ENCODE measurements around the gene RPS6KA4. TPM values are rescaled to one million over a fixed set of nuclear protein-coding genes. Genes with fewer than 3 reads are reported as not detected.

The RPS6KA4 gene
- polyA plus RNA-seq, 1 donor from 2014 or later: 24.6 TPM

- Histone ChIP-seq H3K27me3 (ENCODE audit: insufficient read depth, low read depth, low read length) (no peaks in the 10 kb centered on the region), H3K36me3 (ENCODE audit: insufficient read depth, low read length) (no peaks in the 10 kb centered on the region), H3F3A (ENCODE audit: insufficient read depth, low read length, poor library complexity, severe bottlenecking) (no peaks in the 10 kb centered on the region), H3K9ac (ENCODE audit: low read length) (no peak overlapping the region), H3K9me3 (ENCODE audit: low read length) (no peaks in the 10 kb centered on the region), H2AFZ (ENCODE audit: low read depth, low read length) (no peak overlapping the region), H4K20me1 (ENCODE audit: insufficient read depth) (no peaks in the 10 kb centered on the region), H3K79me2 (replicated peaks; ENCODE audit: insufficient read depth, low read length) (no peaks in the 10 kb centered on the region), H3K4me3 (ENCODE audit: low read length) (no peak overlapping the region), H3K9me2 (ENCODE audit: insufficient read depth, low read length) (no peaks in the 10 kb centered on the region), H3K27ac (ENCODE audit: low read length) (no peak overlapping the region), H3K4me2 (ENCODE audit: low read length) (no peak overlapping the region)
- TF ChIP-seq TAF1 (IDR thresholded peaks at IDR 0.05; ENCODE audit: low read depth) (no peak), MXI1 (conservative IDR thresholded peaks at IDR 0.05; ENCODE audit: poor library complexity, severe bottlenecking) (no peak), RAD21 (conservative IDR thresholded peaks at IDR 0.05) (no peak), POLR2AphosphoS5 (IDR thresholded peaks at IDR 0.05) (no peak), SMC3 (conservative IDR thresholded peaks at IDR 0.05; ENCODE audit: poor library complexity) (no peak), EP300 (conservative IDR thresholded peaks at IDR 0.05; ENCODE audit: poor library complexity, severe bottlenecking) (no peak), EZH2 (IDR thresholded peaks at IDR 0.05; ENCODE audit: borderline replicate concordance, insufficient read depth, low read length, poor library complexity, severe bottlenecking) (no peak)
- TF ChIP-seq, protein P1, sequence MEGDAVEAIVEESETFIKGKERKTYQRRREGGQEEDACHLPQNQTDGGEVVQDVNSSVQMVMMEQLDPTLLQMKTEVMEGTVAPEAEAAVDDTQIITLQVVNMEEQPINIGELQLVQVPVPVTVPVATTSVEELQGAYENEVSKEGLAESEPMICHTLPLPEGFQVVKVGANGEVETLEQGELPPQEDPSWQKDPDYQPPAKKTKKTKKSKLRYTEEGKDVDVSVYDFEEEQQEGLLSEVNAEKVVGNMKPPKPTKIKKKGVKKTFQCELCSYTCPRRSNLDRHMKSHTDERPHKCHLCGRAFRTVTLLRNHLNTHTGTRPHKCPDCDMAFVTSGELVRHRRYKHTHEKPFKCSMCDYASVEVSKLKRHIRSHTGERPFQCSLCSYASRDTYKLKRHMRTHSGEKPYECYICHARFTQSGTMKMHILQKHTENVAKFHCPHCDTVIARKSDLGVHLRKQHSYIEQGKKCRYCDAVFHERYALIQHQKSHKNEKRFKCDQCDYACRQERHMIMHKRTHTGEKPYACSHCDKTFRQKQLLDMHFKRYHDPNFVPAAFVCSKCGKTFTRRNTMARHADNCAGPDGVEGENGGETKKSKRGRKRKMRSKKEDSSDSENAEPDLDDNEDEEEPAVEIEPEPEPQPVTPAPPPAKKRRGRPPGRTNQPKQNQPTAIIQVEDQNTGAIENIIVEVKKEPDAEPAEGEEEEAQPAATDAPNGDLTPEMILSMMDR (IDR thresholded peaks at IDR 0.05; ENCODE audit: poor library complexity, severe bottlenecking): no peak
- TF ChIP-seq, protein P2, sequence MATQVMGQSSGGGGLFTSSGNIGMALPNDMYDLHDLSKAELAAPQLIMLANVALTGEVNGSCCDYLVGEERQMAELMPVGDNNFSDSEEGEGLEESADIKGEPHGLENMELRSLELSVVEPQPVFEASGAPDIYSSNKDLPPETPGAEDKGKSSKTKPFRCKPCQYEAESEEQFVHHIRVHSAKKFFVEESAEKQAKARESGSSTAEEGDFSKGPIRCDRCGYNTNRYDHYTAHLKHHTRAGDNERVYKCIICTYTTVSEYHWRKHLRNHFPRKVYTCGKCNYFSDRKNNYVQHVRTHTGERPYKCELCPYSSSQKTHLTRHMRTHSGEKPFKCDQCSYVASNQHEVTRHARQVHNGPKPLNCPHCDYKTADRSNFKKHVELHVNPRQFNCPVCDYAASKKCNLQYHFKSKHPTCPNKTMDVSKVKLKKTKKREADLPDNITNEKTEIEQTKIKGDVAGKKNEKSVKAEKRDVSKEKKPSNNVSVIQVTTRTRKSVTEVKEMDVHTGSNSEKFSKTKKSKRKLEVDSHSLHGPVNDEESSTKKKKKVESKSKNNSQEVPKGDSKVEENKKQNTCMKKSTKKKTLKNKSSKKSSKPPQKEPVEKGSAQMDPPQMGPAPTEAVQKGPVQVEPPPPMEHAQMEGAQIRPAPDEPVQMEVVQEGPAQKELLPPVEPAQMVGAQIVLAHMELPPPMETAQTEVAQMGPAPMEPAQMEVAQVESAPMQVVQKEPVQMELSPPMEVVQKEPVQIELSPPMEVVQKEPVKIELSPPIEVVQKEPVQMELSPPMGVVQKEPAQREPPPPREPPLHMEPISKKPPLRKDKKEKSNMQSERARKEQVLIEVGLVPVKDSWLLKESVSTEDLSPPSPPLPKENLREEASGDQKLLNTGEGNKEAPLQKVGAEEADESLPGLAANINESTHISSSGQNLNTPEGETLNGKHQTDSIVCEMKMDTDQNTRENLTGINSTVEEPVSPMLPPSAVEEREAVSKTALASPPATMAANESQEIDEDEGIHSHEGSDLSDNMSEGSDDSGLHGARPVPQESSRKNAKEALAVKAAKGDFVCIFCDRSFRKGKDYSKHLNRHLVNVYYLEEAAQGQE (IDR thresholded peaks at IDR 0.05; ENCODE audit: borderline replicate concordance): no peak
Observed at GRCh38 chr11:64419257-64419790, 60.4 kb downstream of the RPS6KA4 start.

- no peak overlapping the region for H3K4me3 ChIP-seq (ENCODE audit: low read length)
- H3K9me3 ChIP-seq (ENCODE audit: low read length): no peaks in the 10 kb centered on the region
- H3K36me3 ChIP-seq (ENCODE audit: insufficient read depth, low read length): no peaks in the 10 kb centered on the region
- H2AFZ ChIP-seq (ENCODE audit: low read depth, low read length): no peak overlapping the region
- no peak overlapping the region for H3K9ac ChIP-seq (ENCODE audit: low read length)
- no peak overlapping the region for H3K4me2 ChIP-seq (ENCODE audit: low read length)
- H3F3A ChIP-seq (ENCODE audit: insufficient read depth, low read length, poor library complexity, severe bottlenecking): no peaks in the 10 kb centered on the region
- no peaks in the 10 kb centered on the region for H4K20me1 ChIP-seq (ENCODE audit: insufficient read depth)
- no peaks in the 10 kb centered on the region for H3K27me3 ChIP-seq (ENCODE audit: insufficient read depth, low read depth, low read length)
- no peaks in the 10 kb centered on the region for H3K79me2 ChIP-seq (replicated peaks; ENCODE audit: insufficient read depth, low read length)
- no peaks in the 10 kb centered on the region for H3K9me2 ChIP-seq (ENCODE audit: insufficient read depth, low read length)
- no peak for TF ChIP-seq EP300 (conservative IDR thresholded peaks at IDR 0.05; ENCODE audit: poor library complexity, severe bottlenecking)
- TF ChIP-seq, protein P1 (IDR thresholded peaks at IDR 0.05; ENCODE audit: poor library complexity, severe bottlenecking): no peak
- TF ChIP-seq POLR2AphosphoS5 (IDR thresholded peaks at IDR 0.05): no peak
- TF ChIP-seq TAF1 (IDR thresholded peaks at IDR 0.05; ENCODE audit: low read depth): no peak
- no peak for TF ChIP-seq MXI1 (conservative IDR thresholded peaks at IDR 0.05; ENCODE audit: poor library complexity, severe bottlenecking)
- H3K27ac ChIP-seq (ENCODE audit: low read length): no peak overlapping the region
Observed at GRCh38 chr11:64419818-64420485, 61.0 kb downstream of the RPS6KA4 start.

Small RNA genes lying within 50 kb of the gene (small RNA-seq; reads per million reads assigned to genes)
- gene MIR1237 (0 to 1.2 (median 0.03) reads per million in 3 experiments), gene MIR7155 (0 reads per million in 3 experiments)

Other genes starting within 250 kb of the RPS6KA4 start
- 19.9 and 30.8 TPM in 2 replicates for gene MACROD1, start 193.0 kb upstream of the RPS6KA4 start, polyA plus RNA-seq
- gene STIP1, start 173.0 kb upstream of the RPS6KA4 start, polyA plus RNA-seq: 161 and 174 TPM in 2 replicates
- 0.89 TPM in 1 of 2 replicates, not detected in the other for gene FERMT3, start 152.4 kb upstream of the RPS6KA4 start, polyA plus RNA-seq
- 67.2 and 75.8 TPM in 2 replicates for gene TRPT1, start 133.0 kb upstream of the RPS6KA4 start, polyA plus RNA-seq
- gene NUDT22, start 132.9 kb upstream of the RPS6KA4 start, polyA plus RNA-seq: 47.3 and 62.1 TPM in 2 replicates
- gene DNAJC4, start 128.6 kb upstream of the RPS6KA4 start, polyA plus RNA-seq: 20.3 and 23.9 TPM in 2 replicates
- 4.8 and 6.1 TPM in 2 replicates for gene VEGFB, start 124.6 kb upstream of the RPS6KA4 start, polyA plus RNA-seq
- 36.9 and 47.4 TPM in 2 replicates for gene FKBP2, start 118.1 kb upstream of the RPS6KA4 start, polyA plus RNA-seq
- gene PPP1R14B, start 112.2 kb upstream of the RPS6KA4 start, polyA plus RNA-seq: 400 and 475 TPM in 2 replicates
- 2.1 and 3.4 TPM in 2 replicates for gene PLCB3, start 107.6 kb upstream of the RPS6KA4 start, polyA plus RNA-seq
- 219 and 228 TPM in 2 replicates for gene BAD, start 74.5 kb upstream of the RPS6KA4 start, polyA plus RNA-seq
- gene GPR137, start 73.3 kb upstream of the RPS6KA4 start, polyA plus RNA-seq: 34.1 and 40.1 TPM in 2 replicates
- gene KCNK4, start 67.9 kb upstream of the RPS6KA4 start, polyA plus RNA-seq: 0.60 and 1.0 TPM in 2 replicates
- 3.4 TPM in 1 of 2 replicates, not detected in the other for gene CATSPERZ, start 58.8 kb upstream of the RPS6KA4 start, polyA plus RNA-seq
- gene ESRRA, start 53.6 kb upstream of the RPS6KA4 start, polyA plus RNA-seq: 29.0 and 30.0 TPM in 2 replicates
- gene TRMT112, start 41.6 kb upstream of the RPS6KA4 start, polyA plus RNA-seq: 278 and 335 TPM in 2 replicates
- 452 and 489 TPM in 2 replicates for gene PRDX5, start 41.0 kb upstream of the RPS6KA4 start, polyA plus RNA-seq
- gene CCDC88B, start 19.0 kb upstream of the RPS6KA4 start, polyA plus RNA-seq: 1.3 and 5.4 TPM in 2 replicates
- not detected in 2 replicates for gene SLC22A11, start 196.8 kb downstream of the RPS6KA4 start, polyA plus RNA-seq
- not detected in 2 replicates for gene SLC22A12, start 232.1 kb downstream of the RPS6KA4 start, polyA plus RNA-seq